Measurements from ENCODE around the gene TPGS1.

GRCh38 chr19:513368-514165 lies 6.3 kb downstream of the TPGS1 start:
- TF ChIP-seq CTBP1 (IDR thresholded peaks at IDR 0.05; ENCODE audit: borderline replicate concordance) (no peak), LEF1 (IDR thresholded peaks at IDR 0.05; ENCODE audit: borderline replicate concordance) (no peak), FOXA1 (IDR thresholded peaks at IDR 0.05) (no peak), SUZ12 (IDR thresholded peaks at IDR 0.05) (no peak), BHLHE40 (IDR thresholded peaks at IDR 0.05; ENCODE audit: borderline replicate concordance) (no peak), L3MBTL2 (conservative IDR thresholded peaks at IDR 0.05) (no peak)
